ENCODE data around the gene STX1B. TPM values are rescaled to one million over a fixed set of nuclear protein-coding genes. Genes with fewer than 3 reads are reported as not detected.

Gene STX1B
- 1.6 to 2.9 TPM (median 1.8 TPM) in 5 replicates for total RNA-seq (2022; extraction: Qiagen RNA extraction; ENCODE audit: low read depth)

GRCh38 chr16:31010585-31011325, at the start of gene STX1B:
Gene STX1B (minus strand): TSS chr16:31010638. CDS start chr16:31010396, 242 bp downstream.

GRCh38 chr16:31032736-31033708, 22.6 kb upstream of the STX1B start, which contains the start of gene STX4:
Gene STX4 (plus strand): TSS chr16:31033558. CDS start chr16:31033806, 248 bp downstream.

GRCh38 chr16:30984669-30985400, 25.6 kb downstream of the STX1B start, which contains the start of gene HSD3B7:
Gene HSD3B7 (plus strand): TSS chr16:30985207. CDS start chr16:30985659, 452 bp downstream.

GRCh38 chr16:30957456-30958174, 52.8 kb downstream of the STX1B start, which contains the start of gene SETD1A:
Gene SETD1A (plus strand): TSS chr16:30957754. CDS start chr16:30958732, 978 bp downstream.

GRCh38 chr16:30948667-30949649, 61.5 kb downstream of the STX1B start, which contains the start of gene ORAI3:
Gene ORAI3 (plus strand): TSS chr16:30949068. CDS start chr16:30949290, 222 bp downstream.

Other genes starting within 250 kb of the STX1B start
- 4.3 to 10.0 TPM (median 8.4 TPM) in 5 replicates for gene CFAP119, start 248.6 kb downstream of the STX1B start, total RNA-seq (2022; extraction: Qiagen RNA extraction; ENCODE audit: low read depth)
- 51.8 to 92.6 TPM (median 84.3 TPM) in 5 replicates for gene RNF40, start 248.3 kb downstream of the STX1B start, total RNA-seq (2022; extraction: Qiagen RNA extraction; ENCODE audit: low read depth)
- 15.6 to 17.9 TPM (median 17.8 TPM) in 5 replicates for gene ZNF629, start 223.4 kb downstream of the STX1B start, total RNA-seq (2022; extraction: Qiagen RNA extraction; ENCODE audit: low read depth)
- 24.0 to 43.8 TPM (median 43.2 TPM) in 5 replicates for gene BCL7C, start 116.6 kb downstream of the STX1B start, total RNA-seq (2022; extraction: Qiagen RNA extraction; ENCODE audit: low read depth)
- 0.14 to 0.32 TPM (median 0.30 TPM) in 3 of 5 replicates, not detected in the others for gene CTF1, start 114.0 kb downstream of the STX1B start, total RNA-seq (2022; extraction: Qiagen RNA extraction; ENCODE audit: low read depth)
- 8.6 to 23.7 TPM (median 22.0 TPM) in 5 replicates for gene FBXL19, start 87.1 kb downstream of the STX1B start, total RNA-seq (2022; extraction: Qiagen RNA extraction; ENCODE audit: low read depth)
- 8.1 to 18.1 TPM (median 12.5 TPM) in 5 replicates for gene ORAI3, start 61.6 kb downstream of the STX1B start, total RNA-seq (2022; extraction: Qiagen RNA extraction; ENCODE audit: low read depth)
- gene SETD1A, start 52.9 kb downstream of the STX1B start, total RNA-seq (2022; extraction: Qiagen RNA extraction; ENCODE audit: low read depth), result 12.6 to 22.9 TPM (median 21.6 TPM) in 5 replicates
- gene HSD3B7, start 25.4 kb downstream of the STX1B start, total RNA-seq (2022; extraction: Qiagen RNA extraction; ENCODE audit: low read depth), result 9.5 to 18.2 TPM (median 13.8 TPM) in 5 replicates
- gene STX4, start 22.9 kb upstream of the STX1B start, total RNA-seq (2022; extraction: Qiagen RNA extraction; ENCODE audit: low read depth), result 48.5 to 73.3 TPM (median 68.5 TPM) in 5 replicates
- 7.2 to 21.8 TPM (median 16.1 TPM) in 5 replicates for gene ZNF668, start 63.6 kb upstream of the STX1B start, total RNA-seq (2022; extraction: Qiagen RNA extraction; ENCODE audit: low read depth)
- gene ZNF646, start 63.8 kb upstream of the STX1B start, total RNA-seq (2022; extraction: Qiagen RNA extraction; ENCODE audit: low read depth), result 5.1 to 13.5 TPM (median 11.6 TPM) in 5 replicates
- 0.59 to 2.0 TPM (median 1.3 TPM) in 5 replicates for gene PRSS53, start 78.3 kb upstream of the STX1B start, total RNA-seq (2022; extraction: Qiagen RNA extraction; ENCODE audit: low read depth)
- 86.0 to 147 TPM (median 138 TPM) in 5 replicates for gene VKORC1, start 84.2 kb upstream of the STX1B start, total RNA-seq (2022; extraction: Qiagen RNA extraction; ENCODE audit: low read depth)
- 31.9 to 56.2 TPM (median 47.4 TPM) in 5 replicates for gene BCKDK, start 97.7 kb upstream of the STX1B start, total RNA-seq (2022; extraction: Qiagen RNA extraction; ENCODE audit: low read depth)
- gene KAT8, start 107.0 kb upstream of the STX1B start, total RNA-seq (2022; extraction: Qiagen RNA extraction; ENCODE audit: low read depth), result 32.5 to 46.4 TPM (median 43.1 TPM) in 5 replicates
- gene PRSS8, start 125.1 kb upstream of the STX1B start, total RNA-seq (2022; extraction: Qiagen RNA extraction; ENCODE audit: low read depth), result 0.80 to 1.2 TPM (median 0.91 TPM) in 5 replicates
- 0.83 to 2.0 TPM (median 0.93 TPM) in 5 replicates for gene PRSS36, start 139.4 kb upstream of the STX1B start, total RNA-seq (2022; extraction: Qiagen RNA extraction; ENCODE audit: low read depth)
- 500 to 693 TPM (median 524 TPM) in 5 replicates for gene FUS, start 169.5 kb upstream of the STX1B start, total RNA-seq (2022; extraction: Qiagen RNA extraction; ENCODE audit: low read depth)
- gene PYCARD, start 192.1 kb upstream of the STX1B start, total RNA-seq (2022; extraction: Qiagen RNA extraction; ENCODE audit: low read depth), result 22.6 to 44.7 TPM (median 37.8 TPM) in 5 replicates
- 0.06 to 0.12 TPM (median 0.09 TPM) in 3 of 5 replicates, not detected in the others for gene TRIM72, start 203.5 kb upstream of the STX1B start, total RNA-seq (2022; extraction: Qiagen RNA extraction; ENCODE audit: low read depth)
- gene PYDC1, start 206.5 kb upstream of the STX1B start, total RNA-seq (2022; extraction: Qiagen RNA extraction; ENCODE audit: low read depth), result not detected in 5 replicates
- 0.92 to 3.6 TPM (median 1.8 TPM) in 5 replicates for gene ITGAM, start 249.3 kb upstream of the STX1B start, total RNA-seq (2022; extraction: Qiagen RNA extraction; ENCODE audit: low read depth)